Measurements from ENCODE around the gene ANKRD23. TPM values are rescaled to one million over a fixed set of nuclear protein-coding genes. Genes with fewer than 3 reads are reported as not detected.
A peak's percentile ranks its signal among the peaks of the same experiment; 100 is the strongest.

Gene ANKRD23
- total and polyA plus RNA-seq, 2 of the 13 experiments (the other 11 are each of a cell fraction or from before 2014, with no cell fraction given) = 1.5 to 1.6 TPM

- TF ChIP-seq CCDC6 (CRISPR knock-in tag; IDR thresholded peaks at IDR 0.05) (no peak; the same call in 1 of the 2 replicates), MED8 (CRISPR knock-in tag; IDR thresholded peaks at IDR 0.05; ENCODE audit: insufficient replicate concordance) (no peak), MBD4 (IDR thresholded peaks at IDR 0.05; ENCODE audit: borderline replicate concordance, low read length) (no peak), NR0B2 (CRISPR knock-in tag; IDR thresholded peaks at IDR 0.05) (no peak), AHDC1 (CRISPR knock-in tag; IDR thresholded peaks at IDR 0.05; ENCODE audit: borderline replicate concordance) (no peak), THYN1 (CRISPR knock-in tag; IDR thresholded peaks at IDR 0.05; ENCODE audit: borderline replicate concordance, low read depth) (0 out of 2 replicates have a peak, but pooled peaks have one; percentile 47)
- TF ChIP-seq, protein P1, sequence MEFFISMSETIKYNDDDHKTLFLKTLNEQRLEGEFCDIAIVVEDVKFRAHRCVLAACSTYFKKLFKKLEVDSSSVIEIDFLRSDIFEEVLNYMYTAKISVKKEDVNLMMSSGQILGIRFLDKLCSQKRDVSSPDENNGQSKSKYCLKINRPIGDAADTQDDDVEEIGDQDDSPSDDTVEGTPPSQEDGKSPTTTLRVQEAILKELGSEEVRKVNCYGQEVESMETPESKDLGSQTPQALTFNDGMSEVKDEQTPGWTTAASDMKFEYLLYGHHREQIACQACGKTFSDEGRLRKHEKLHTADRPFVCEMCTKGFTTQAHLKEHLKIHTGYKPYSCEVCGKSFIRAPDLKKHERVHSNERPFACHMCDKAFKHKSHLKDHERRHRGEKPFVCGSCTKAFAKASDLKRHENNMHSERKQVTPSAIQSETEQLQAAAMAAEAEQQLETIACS (CRISPR knock-in tag; IDR thresholded peaks at IDR 0.05) = 0 out of 2 replicates have a peak, but pooled peaks have one; percentile 27
- TF ChIP-seq, protein P2, sequence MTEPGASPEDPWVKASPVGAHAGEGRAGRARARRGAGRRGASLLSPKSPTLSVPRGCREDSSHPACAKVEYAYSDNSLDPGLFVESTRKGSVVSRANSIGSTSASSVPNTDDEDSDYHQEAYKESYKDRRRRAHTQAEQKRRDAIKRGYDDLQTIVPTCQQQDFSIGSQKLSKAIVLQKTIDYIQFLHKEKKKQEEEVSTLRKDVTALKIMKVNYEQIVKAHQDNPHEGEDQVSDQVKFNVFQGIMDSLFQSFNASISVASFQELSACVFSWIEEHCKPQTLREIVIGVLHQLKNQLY (CRISPR knock-in tag; IDR thresholded peaks at IDR 0.05) = 0 out of 2 replicates have a peak, but pooled peaks have one; percentile 10
- TF ChIP-seq, protein P3, sequence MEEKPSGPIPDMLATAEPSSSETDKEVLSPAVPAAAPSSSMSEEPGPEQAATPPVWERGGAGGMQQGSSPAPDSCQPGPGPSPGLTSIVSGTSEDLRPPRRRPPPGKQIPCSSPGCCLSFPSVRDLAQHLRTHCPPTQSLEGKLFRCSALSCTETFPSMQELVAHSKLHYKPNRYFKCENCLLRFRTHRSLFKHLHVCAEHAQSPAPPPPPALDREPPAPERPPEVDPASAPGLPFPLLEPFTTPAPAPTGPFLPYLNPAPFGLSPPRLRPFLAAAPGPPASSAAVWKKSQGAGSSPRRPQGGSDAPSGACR (CRISPR knock-in tag; IDR thresholded peaks at IDR 0.05) = peak; percentile 80; the same call in 1 of the 2 replicates
These were observed 28.3 kb downstream of the ANKRD23 start (continued) for GRCh38 chr2:96815326-96816126.

Measured in HepG2 (cell line).